Stimulated activated CD8-positive, alpha-beta memory T cell treated with anti-CD3 and anti-CD28 coated beads, Interleukin-15, amount 100 ng/mL, for 4 hours (primary cell): ENCODE data around the gene ZNF274.
A peak's percentile ranks its signal among the peaks of the same experiment; 100 is the strongest.
"Not testable (repeated sequence)": the region's sequence is repeated elsewhere in the genome, so short reads cannot be mapped to it uniquely, and the experiment has no call there.

ENCODE experiments used
- DNase-seq, 2 donors: peaks; one replicate each; pipeline ENCODE4 v3.0.0-alpha.2; 2020; ENCODE audit warnings: low read depth in 2 of 2

Gene ZNF274

DNA sequence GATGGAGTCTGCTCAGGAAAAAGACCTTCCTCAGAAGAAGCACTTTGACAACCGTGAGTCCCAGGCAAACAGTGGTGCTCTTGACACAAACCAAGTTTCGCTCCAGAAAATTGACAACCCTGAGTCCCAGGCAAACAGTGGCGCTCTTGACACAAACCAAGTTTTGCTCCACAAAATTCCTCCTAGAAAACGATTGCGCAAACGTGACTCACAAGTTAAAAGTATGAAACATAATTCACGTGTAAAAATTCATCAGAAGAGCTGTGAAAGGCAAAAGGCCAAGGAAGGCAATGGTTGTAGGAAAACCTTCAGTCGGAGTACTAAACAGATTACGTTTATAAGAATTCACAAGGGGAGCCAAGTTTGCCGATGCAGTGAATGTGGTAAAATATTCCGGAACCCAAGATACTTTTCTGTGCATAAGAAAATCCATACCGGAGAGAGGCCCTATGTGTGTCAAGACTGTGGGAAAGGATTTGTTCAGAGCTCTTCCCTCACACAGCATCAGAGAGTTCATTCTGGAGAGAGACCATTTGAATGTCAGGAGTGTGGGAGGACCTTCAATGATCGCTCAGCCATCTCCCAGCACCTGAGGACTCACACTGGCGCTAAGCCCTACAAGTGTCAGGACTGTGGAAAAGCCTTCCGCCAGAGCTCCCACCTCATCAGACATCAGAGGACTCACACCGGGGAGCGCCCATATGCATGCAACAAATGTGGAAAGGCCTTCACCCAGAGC is 29.6 kb downstream of the ZNF274 start:
- DNase-seq, result no peak

DNA sequence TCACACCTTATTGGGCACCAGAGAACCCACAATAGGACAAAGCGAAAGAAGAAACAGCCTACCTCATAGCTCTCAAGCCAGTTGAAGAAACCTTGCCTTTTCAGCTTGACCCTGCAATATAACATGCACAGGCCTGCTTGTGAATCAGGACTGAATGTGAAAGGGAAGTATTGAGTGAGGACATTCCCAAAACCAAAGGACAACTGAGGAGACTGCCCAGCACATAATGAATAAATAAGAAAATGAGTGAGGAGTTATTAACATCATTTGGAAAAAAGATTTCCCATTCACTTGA is 30.2 kb downstream of the ZNF274 start:
- DNase-seq, result no peak

- no peak for DNase-seq
Observed at GRCh38 chr19:58217069-58217481, 34.2 kb downstream of the ZNF274 start.

DNA sequence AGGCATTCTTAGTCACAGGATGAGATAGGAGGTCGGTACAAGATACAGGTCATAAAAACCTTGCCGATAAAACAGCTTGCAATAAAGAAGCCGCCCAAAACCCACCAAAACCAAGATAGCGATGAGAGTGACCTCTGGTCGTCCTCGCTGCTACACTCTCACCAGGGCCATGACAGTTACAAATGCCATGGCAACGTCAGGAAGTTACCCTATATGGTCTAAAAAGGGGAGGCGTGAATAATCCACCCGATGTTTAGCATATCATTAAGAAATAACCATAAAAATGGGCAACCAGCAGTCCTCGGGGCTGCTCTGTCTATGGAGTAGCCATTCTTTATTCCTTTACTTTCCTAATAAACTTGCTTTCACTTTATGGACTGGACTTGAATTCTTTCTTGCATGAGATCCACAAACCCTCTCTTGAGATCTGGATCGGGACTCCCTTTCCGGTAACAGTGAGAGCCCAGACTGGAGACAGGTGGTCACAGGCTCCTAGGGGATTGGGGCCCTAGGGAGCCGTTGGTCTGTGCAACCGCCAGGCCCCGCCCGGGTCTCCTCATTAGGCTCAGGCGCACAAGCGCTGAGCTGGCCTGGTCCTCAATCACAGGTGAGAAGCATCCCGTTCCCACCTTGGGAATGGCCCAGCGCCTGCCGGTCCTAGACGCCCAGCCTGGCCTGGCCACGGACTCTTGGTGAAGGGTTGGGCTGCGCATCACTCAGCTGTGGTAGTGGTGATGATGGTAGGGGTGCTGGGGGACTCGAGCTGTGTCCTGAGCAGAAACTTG is 34.9 kb downstream of the ZNF274 start:
- DNase-seq, result no peak

- DNase-seq, result no peak
Observed at GRCh38 chr19:58218899-58219298, 36.0 kb downstream of the ZNF274 start.

GRCh38 chr19:58227964-58228584 is 45.2 kb downstream of the ZNF274 start:
- DNase-seq, result no peak

GRCh38 chr19:58228585-58229254 is 45.9 kb downstream of the ZNF274 start, which contains the start of gene ZNF544:
ZNF544 (plus strand) TSS chr19:58228914; CDS start chr19:58244024, 15,110 bp downstream.
- DNase-seq, result peak; percentile 22 to 37

- DNase-seq, result no peak
Observed at GRCh38 chr19:58229255-58229639, 46.4 kb downstream of the ZNF274 start.

- DNase-seq, result no peak
Observed at GRCh38 chr19:58237324-58237723, 54.5 kb downstream of the ZNF274 start.

DNA sequence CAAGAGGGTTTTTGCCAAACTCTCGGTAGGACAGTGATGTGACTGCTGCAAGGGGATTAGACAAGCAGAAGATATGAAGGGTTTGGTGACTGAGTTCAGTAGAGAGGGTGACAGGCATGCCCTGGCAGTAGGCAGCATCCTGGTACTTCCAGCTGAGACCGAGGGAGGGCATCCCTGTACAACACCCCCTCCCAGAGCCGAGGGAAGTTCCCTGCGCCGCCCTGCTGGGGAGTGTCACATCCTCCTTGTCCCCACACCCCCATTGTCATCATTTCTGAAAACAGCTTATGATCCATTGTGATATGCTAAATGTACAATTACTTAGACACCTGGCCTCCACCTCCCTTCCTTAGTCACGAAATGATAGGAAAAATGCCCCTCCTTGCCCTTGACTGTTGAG is 60.5 kb downstream of the ZNF274 start:
- no peak for DNase-seq

DNA sequence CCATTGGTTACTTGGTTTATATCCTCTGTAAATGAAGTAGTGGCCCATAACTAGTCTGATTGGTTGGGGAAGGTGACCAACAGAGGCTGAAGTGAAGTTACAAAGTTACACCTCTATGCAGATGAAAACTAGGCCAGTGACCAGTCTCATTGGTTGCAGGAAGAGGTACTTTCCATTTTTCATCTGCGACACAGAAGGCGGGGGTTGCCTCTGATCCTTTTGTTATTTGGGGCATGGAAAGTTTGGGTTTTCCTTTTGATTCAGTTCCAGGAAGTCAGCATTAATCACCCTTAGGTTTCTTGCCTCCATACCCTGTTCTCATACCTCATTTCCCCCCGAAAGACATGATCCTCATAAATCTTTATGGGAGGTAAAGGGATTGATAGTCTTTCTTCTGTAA is 66.0 kb downstream of the ZNF274 start:
- no peak for DNase-seq

GRCh38 chr19:58252102-58252685 is 69.3 kb downstream of the ZNF274 start:
- no peak for DNase-seq

- not testable (repeated sequence) for DNase-seq
Observed at GRCh38 chr19:58258259-58258658, 75.4 kb downstream of the ZNF274 start.

GRCh38 chr19:58261600-58261967 is 78.7 kb downstream of the ZNF274 start:
- DNase-seq, result no peak

DNA sequence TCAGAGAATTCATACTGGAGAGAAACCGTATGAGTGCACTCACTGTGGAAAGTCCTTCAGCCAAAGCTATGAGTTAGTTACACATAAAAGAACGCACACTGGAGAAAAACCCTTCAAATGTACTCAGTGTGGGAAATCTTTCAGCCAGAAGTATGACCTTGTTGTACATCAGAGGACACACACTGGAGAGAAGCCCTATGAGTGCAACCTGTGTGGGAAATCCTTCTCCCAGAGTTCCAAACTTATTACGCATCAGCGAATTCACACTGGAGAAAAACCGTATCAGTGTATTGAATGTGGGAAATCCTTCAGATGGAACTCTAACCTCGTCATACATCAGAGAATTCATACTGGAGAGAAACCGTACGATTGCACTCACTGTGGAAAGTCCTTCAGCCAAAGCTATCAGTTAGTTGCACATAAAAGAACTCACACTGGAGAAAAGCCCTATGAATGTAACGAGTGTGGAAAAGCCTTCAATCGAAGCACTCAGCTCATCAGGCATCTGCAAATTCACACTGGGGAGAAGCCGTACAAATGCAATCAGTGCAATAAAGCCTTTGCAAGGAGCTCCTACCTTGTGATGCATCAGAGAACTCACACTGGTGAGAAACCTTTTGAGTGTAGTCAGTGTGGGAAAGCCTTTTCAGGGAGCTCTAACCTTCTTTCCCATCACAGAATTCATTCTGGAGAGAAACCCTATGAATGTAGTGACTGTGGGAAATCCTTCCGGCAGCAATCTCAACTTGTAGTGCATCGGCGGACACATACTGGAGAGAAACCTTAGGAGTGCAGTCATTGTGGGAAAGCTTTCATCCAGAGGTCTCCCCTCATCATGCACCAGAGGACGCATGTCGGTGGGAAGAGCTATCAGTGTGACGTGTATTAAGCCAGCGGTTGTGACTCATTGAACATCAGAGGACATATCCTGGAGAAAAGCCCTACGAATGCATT is 79.4 kb downstream of the ZNF274 start:
- DNase-seq, result no peak

DNA sequence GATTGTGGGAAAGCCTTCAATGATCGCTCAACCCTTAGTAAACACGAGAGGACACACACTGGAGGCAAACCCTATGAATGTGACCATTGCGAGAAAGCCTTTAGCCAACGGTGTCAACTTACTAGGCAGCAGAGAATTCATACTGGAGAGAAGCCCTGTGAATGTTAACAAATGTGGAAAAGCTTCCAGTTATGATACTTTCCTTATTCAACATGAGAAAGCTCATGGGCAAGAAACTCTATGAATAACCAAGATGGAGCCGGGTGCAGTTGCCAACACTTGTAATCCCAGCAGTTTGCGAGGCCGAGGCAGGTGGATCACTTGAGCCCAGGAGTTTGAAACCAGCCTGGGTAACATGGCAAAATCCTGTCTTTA is 80.0 kb downstream of the ZNF274 start:
- no peak for DNase-seq
